ENCODE results near the gene ETV4.

- TF ChIP-seq CTCF (IDR thresholded peaks at IDR 0.05) (no peak), EP300 (IDR thresholded peaks at IDR 0.05) (no peak), POLR2A (IDR thresholded peaks at IDR 0.05) (no peak)
Measured at GRCh38 chr17:43572368-43572980, 26.3 kb upstream of the ETV4 start.

Measured in upper lobe of left lung (tissue), 4 donors.